HEK293 (cell line): ENCODE results near the gene TLCD3B.

ENCODE experiments used
- CTCF ChIA-PET: fragments of 350-600 bp; formaldehyde crosslinking; extraction: SDS; loops from one replicate; lab custom pipeline; 2021; ENCODE audit warnings: antibody characterized with exemption; lab: Yijun Ruan, JAX
- POLR2A ChIA-PET: fragments of 300-600 bp; formaldehyde crosslinking; extraction: SDS; loops from one replicate; lab custom pipeline; 2020; ENCODE audit warnings: antibody characterized with exemption, inconsistent platforms; lab: Yijun Ruan, JAX
- H3K27ac ChIP-seq: fragments of 200-500 bp; sonication (Bioruptor generic); 2 replicates; pipeline ENCODE4 v1.5.1; 2014; ENCODE audit warnings: low read depth, low read length, control low read depth, inconsistent platforms; ENCODE audit errors: extremely low read depth
- H3K36me3 ChIP-seq, 2 experiments: fragments of 200-500 bp in 1 of 2; sonication (Bioruptor generic) in 1 of 2; 1 replicate in 1 of 2; 2 replicates in 1 of 2; pipeline ENCODE4 v1.5.1; 2014 to 2017; ENCODE audit warnings: inconsistent platforms in 2 of 2, low read length in 2 of 2; ENCODE audit not compliant: control insufficient read depth in 2 of 2, insufficient read depth in 1 of 2
- H3K4me1 ChIP-seq: fragments of 200-500 bp; sonication (Bioruptor generic); 2 replicates; pipeline ENCODE4 v1.5.1; 2014; ENCODE audit warnings: mild to moderate bottlenecking, low read length, inconsistent platforms; ENCODE audit not compliant: control insufficient read depth, insufficient read depth
- H3K4me3 ChIP-seq: 2 replicates; pipeline ENCODE4 v1.5.1; 2011; ENCODE audit warnings: low read depth, mild to moderate bottlenecking, control low read depth, low read length, moderate library complexity
- H3K9me3 ChIP-seq: fragments of 200-500 bp; sonication (Bioruptor generic); 2 replicates; pipeline ENCODE4 v1.5.1; 2014; ENCODE audit warnings: low read depth, low read length, inconsistent platforms; ENCODE audit not compliant: control insufficient read depth, insufficient read depth
- FEZF1 ChIP-seq: fragments of 450-650 bp; formaldehyde crosslinking; IDR thresholded peaks from 2 replicates; pipeline ENCODE4 v1.5.1; 2016; ENCODE audit warnings: missing biosample characterization, missing genetic modification characterization
- HOXC10 ChIP-seq: sonication (generic); formaldehyde crosslinking; IDR thresholded peaks from 2 replicates; pipeline ENCODE4 v1.8.1; 2023; ENCODE audit warnings: mild to moderate bottlenecking, missing genetic modification reagents
- KLF1 ChIP-seq: fragments of 450-650 bp; formaldehyde crosslinking; IDR thresholded peaks from 2 replicates; pipeline ENCODE4 v1.5.1; 2016; ENCODE audit warnings: missing biosample characterization, missing genetic modification characterization
- OSR2 ChIP-seq: fragments of 450-650 bp; formaldehyde crosslinking; IDR thresholded peaks from 2 replicates; pipeline ENCODE4 v1.5.1; 2016; ENCODE audit warnings: missing biosample characterization, missing genetic modification characterization
- SALL2 ChIP-seq: fragments of 450-650 bp; formaldehyde crosslinking; IDR thresholded peaks from 2 replicates; pipeline ENCODE4 v1.5.0; 2017; ENCODE audit warnings: missing biosample characterization, mild to moderate bottlenecking, missing genetic modification characterization, borderline replicate concordance
- YY1 ChIP-seq: fragments of 450-650 bp; formaldehyde crosslinking; IDR thresholded peaks from 2 replicates; pipeline ENCODE4 v1.5.1; 2018; ENCODE audit warnings: missing biosample characterization, missing genetic modification characterization
- ZBTB1 ChIP-seq: fragments of 450-650 bp; formaldehyde crosslinking; IDR thresholded peaks from 2 replicates; pipeline ENCODE4 v1.5.1; 2016; ENCODE audit warnings: missing biosample characterization, missing genetic modification characterization
- ZBTB17 ChIP-seq: fragments of 450-650 bp; formaldehyde crosslinking; IDR thresholded peaks from 2 replicates; pipeline ENCODE4 v1.5.1; 2016; ENCODE audit warnings: missing biosample characterization, missing genetic modification characterization
- ZBTB8A ChIP-seq: fragments of 450-650 bp; formaldehyde crosslinking; IDR thresholded peaks from 2 replicates; pipeline ENCODE4 v1.5.1; 2016; ENCODE audit warnings: missing biosample characterization, missing genetic modification characterization
- ZNF133 ChIP-seq: fragments of 450-650 bp; formaldehyde crosslinking; IDR thresholded peaks from 2 replicates; pipeline ENCODE4 v1.5.1; 2016; ENCODE audit warnings: missing biosample characterization, missing genetic modification characterization
- ZNF341 ChIP-seq: fragments of 450-650 bp; formaldehyde crosslinking; IDR thresholded peaks from 2 replicates; pipeline ENCODE4; 2016; ENCODE audit warnings: low read depth, missing biosample characterization, missing genetic modification characterization
- ZNF350 ChIP-seq: fragments of 450-650 bp; formaldehyde crosslinking; IDR thresholded peaks from 2 replicates; pipeline ENCODE4 v1.5.0; 2017; ENCODE audit warnings: missing biosample characterization, mild to moderate bottlenecking, missing genetic modification characterization
- ZNF354C ChIP-seq: fragments of 450-650 bp; formaldehyde crosslinking; IDR thresholded peaks from 2 replicates; pipeline ENCODE4 v1.5.1; 2016; ENCODE audit warnings: missing biosample characterization, missing genetic modification characterization, low read depth, borderline replicate concordance
- ZNF48 ChIP-seq: fragments of 450-650 bp; formaldehyde crosslinking; IDR thresholded peaks from 2 replicates; pipeline ENCODE4 v1.5.1; 2016; ENCODE audit warnings: missing biosample characterization, missing genetic modification characterization
- ZNF571 ChIP-seq: fragments of 450-650 bp; formaldehyde crosslinking; IDR thresholded peaks from 2 replicates; pipeline ENCODE4 v1.5.0; 2017; ENCODE audit warnings: missing biosample characterization, missing genetic modification characterization
- ZNF600 ChIP-seq: fragments of 450-650 bp; formaldehyde crosslinking; IDR thresholded peaks from 2 replicates; pipeline ENCODE4 v1.5.1; 2016; ENCODE audit warnings: missing biosample characterization, missing genetic modification characterization
- ZSCAN30 ChIP-seq: fragments of 450-650 bp; IDR thresholded peaks from 2 replicates; pipeline ENCODE4 v1.5.1; 2018; ENCODE audit warnings: missing biosample characterization, mild to moderate bottlenecking, missing genetic modification characterization, moderate library complexity
- TF ChIP-seq, protein P1 (sequence below): fragments of 450-650 bp; formaldehyde crosslinking; IDR thresholded peaks from 2 replicates; pipeline ENCODE4 v1.5.1; 2016; ENCODE audit warnings: missing biosample characterization, missing genetic modification characterization
- TF ChIP-seq, protein P2 (sequence below): fragments of 450-650 bp; formaldehyde crosslinking; IDR thresholded peaks from 2 replicates; pipeline ENCODE4 v1.5.1; 2016; ENCODE audit warnings: missing biosample characterization, missing genetic modification characterization
- TF ChIP-seq, protein P3 (sequence below): fragments of 450-650 bp; formaldehyde crosslinking; IDR thresholded peaks from 2 replicates; pipeline ENCODE4 v1.5.1; 2017; ENCODE audit warnings: missing biosample characterization, missing genetic modification characterization
- TF ChIP-seq, protein P4 (sequence below): fragments of 450-650 bp; IDR thresholded peaks from 2 replicates; pipeline ENCODE4 v1.5.1; 2018; ENCODE audit warnings: missing biosample characterization, missing genetic modification characterization
- TF ChIP-seq, protein P5 (sequence below): fragments of 450-650 bp; formaldehyde crosslinking; IDR thresholded peaks from 2 replicates; pipeline ENCODE4 v1.5.1; 2016; ENCODE audit warnings: missing biosample characterization, missing genetic modification characterization

TLCD3B gene

DNA sequence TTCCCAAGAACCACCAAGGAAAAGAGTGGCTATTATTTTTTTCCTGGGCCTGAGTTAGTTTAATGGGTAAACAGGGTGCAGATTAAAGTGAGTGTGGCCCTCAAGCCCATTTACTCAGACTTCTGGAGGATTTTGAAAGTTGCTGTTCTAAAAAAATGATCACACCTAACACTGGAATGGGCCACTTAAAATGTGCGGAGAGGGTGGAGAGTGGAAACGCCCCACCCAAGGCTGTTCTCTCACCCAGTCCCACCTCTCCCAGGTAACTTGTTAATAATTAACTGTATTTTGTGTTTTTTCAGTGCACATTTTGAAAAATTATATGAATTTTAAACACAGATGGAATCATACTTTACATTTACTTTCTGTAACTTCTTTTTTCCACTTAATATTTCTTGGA, 41.0 kb downstream of the TLCD3B start:
- Histone ChIP-seq H3K4me3 (no peak overlapping the region), H3K4me1 (no peaks in the 10 kb centered on the region; the same call in 1 of the 2 replicates), H3K27ac (0 out of 2 replicates have a peak overlapping the region, but pooled peaks have one; percentile 19), H3K36me3 (peaks cover 23 to 97% of the 10 kb centered on the region in 2 experiments), H3K9me3 (no peaks in the 10 kb centered on the region)
- TF ChIP-seq, protein P1, sequence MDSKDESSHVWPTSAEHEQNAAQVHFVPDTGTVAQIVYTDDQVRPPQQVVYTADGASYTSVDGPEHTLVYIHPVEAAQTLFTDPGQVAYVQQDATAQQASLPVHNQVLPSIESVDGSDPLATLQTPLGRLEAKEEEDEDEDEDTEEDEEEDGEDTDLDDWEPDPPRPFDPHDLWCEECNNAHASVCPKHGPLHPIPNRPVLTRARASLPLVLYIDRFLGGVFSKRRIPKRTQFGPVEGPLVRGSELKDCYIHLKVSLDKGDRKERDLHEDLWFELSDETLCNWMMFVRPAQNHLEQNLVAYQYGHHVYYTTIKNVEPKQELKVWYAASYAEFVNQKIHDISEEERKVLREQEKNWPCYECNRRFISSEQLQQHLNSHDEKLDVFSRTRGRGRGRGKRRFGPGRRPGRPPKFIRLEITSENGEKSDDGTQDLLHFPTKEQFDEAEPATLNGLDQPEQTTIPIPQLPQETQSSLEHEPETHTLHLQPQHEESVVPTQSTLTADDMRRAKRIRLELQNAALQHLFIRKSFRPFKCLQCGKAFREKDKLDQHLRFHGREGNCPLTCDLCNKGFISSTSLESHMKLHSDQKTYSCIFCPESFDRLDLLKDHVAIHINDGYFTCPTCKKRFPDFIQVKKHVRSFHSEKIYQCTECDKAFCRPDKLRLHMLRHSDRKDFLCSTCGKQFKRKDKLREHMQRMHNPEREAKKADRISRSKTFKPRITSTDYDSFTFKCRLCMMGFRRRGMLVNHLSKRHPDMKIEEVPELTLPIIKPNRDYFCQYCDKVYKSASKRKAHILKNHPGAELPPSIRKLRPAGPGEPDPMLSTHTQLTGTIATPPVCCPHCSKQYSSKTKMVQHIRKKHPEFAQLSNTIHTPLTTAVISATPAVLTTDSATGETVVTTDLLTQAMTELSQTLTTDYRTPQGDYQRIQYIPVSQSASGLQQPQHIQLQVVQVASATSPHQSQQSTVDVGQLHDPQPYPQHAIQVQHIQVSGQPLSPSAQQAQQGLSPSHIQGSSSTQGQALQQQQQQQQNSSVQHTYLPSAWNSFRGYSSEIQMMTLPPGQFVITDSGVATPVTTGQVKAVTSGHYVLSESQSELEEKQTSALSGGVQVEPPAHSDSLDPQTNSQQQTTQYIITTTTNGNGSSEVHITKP (tag by site-specific recombination), result 0 out of 2 replicates have a peak, but pooled peaks have one; percentile 13
- TF ChIP-seq KLF1 (tag by site-specific recombination) (peak; percentile 90), ZNF48 (tag by site-specific recombination) (no peak)
- POLR2A ChIA-PET, result interaction anchor here (1.2 to 1.9 kb wide), 2 partner anchors 16 to 28 kb away, joined by 4 to 7 read pairs; partner anchors contain the start of genes TAOK2 and TMEM219
- CTCF ChIA-PET, result interaction anchor here (0.5 kb wide), 1 partner anchor 49 kb away, joined by 3 read pairs; no protein-coding TSS in a partner anchor

DNA sequence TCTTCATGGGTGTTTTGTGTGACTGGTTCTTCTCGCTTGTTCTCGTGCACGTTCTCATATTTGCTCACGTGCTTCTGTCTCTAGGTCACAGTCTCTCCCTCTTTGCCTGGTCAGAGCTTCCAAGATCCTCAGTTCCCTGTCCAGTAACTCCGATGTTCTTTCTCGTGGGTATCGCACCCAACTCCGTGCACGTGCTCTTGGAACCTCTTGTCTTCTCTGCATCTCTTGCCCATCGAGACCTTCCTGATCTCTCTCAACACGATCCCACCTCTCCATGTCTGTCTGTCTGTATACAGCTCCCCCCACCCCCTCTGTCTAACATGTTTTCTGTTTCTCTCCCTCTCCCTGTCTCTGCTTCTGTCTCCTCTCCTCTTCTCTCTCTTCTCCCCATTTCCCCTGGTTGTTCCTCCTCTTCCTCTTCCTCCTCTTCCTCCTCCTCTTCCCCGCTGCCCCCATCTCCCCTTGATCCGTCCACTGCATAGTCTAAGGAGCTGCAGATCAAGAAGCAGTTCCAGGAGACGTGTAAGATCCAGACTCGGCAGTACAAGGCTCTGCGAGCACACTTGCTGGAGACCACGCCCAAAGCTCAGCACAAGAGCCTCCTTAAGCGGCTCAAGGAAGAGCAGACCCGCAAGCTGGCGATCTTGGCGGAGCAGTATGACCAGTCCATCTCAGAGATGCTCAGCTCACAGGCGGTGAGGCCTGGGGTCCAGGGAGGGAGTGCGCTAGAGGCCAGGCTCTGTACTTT, 41.8 kb downstream of the TLCD3B start:
- H3K9me3 ChIP-seq, result no peaks in the 10 kb centered on the region
- H3K4me3 ChIP-seq, result no peak overlapping the region
- H3K27ac ChIP-seq, result peak overlapping the region; percentile 19; the same call in 1 of the 2 replicates
- peaks cover 25 to 100% of the 10 kb centered on the region in 2 experiments for H3K36me3 ChIP-seq
- ChIA-PET CTCF (interaction anchor here (0.5 to 1.8 kb wide), 7 partner anchors 13 to 420 kb away, joined by 3 to 6 read pairs (median 3); no protein-coding TSS in a partner anchor), POLR2A (interaction anchor here (1.0 to 2.9 kb wide), 4 partner anchors 11 to 64 kb away, joined by 3 to 7 read pairs (median 4); partner anchors contain the start of genes KCTD13 and TMEM219)
- H3K4me1 ChIP-seq, result no peaks in the 10 kb centered on the region
- TF ChIP-seq, protein P2, sequence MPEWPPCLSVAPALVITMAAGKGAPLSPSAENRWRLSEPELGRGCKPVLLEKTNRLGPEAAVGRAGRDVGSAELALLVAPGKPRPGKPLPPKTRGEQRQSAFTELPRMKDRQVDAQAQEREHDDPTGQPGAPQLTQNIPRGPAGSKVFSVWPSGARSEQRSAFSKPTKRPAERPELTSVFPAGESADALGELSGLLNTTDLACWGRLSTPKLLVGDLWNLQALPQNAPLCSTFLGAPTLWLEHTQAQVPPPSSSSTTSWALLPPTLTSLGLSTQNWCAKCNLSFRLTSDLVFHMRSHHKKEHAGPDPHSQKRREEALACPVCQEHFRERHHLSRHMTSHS (tag by site-specific recombination), result no peak
- TF ChIP-seq ZNF350 (tag by site-specific recombination) (no peak), ZSCAN30 (tag by site-specific recombination) (no peak), ZBTB17 (peak; percentile 87), ZNF341 (tag by site-specific recombination) (no peak), FEZF1 (tag by site-specific recombination) (no peak), ZNF571 (tag by site-specific recombination) (no peak), ZBTB1 (no peak), YY1 (tag by site-specific recombination) (no peak), ZNF354C (no peak), SALL2 (tag by site-specific recombination) (no peak), ZNF600 (tag by site-specific recombination) (peak; percentile 91), ZNF133 (tag by site-specific recombination) (no peak), HOXC10 (no peak), ZBTB8A (tag by site-specific recombination) (no peak), OSR2 (tag by site-specific recombination) (no peak)
- TF ChIP-seq, protein P3, sequence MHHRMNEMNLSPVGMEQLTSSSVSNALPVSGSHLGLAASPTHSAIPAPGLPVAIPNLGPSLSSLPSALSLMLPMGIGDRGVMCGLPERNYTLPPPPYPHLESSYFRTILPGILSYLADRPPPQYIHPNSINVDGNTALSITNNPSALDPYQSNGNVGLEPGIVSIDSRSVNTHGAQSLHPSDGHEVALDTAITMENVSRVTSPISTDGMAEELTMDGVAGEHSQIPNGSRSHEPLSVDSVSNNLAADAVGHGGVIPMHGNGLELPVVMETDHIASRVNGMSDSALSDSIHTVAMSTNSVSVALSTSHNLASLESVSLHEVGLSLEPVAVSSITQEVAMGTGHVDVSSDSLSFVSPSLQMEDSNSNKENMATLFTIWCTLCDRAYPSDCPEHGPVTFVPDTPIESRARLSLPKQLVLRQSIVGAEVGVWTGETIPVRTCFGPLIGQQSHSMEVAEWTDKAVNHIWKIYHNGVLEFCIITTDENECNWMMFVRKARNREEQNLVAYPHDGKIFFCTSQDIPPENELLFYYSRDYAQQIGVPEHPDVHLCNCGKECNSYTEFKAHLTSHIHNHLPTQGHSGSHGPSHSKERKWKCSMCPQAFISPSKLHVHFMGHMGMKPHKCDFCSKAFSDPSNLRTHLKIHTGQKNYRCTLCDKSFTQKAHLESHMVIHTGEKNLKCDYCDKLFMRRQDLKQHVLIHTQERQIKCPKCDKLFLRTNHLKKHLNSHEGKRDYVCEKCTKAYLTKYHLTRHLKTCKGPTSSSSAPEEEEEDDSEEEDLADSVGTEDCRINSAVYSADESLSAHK, result no peak
- TF ChIP-seq, protein P4, sequence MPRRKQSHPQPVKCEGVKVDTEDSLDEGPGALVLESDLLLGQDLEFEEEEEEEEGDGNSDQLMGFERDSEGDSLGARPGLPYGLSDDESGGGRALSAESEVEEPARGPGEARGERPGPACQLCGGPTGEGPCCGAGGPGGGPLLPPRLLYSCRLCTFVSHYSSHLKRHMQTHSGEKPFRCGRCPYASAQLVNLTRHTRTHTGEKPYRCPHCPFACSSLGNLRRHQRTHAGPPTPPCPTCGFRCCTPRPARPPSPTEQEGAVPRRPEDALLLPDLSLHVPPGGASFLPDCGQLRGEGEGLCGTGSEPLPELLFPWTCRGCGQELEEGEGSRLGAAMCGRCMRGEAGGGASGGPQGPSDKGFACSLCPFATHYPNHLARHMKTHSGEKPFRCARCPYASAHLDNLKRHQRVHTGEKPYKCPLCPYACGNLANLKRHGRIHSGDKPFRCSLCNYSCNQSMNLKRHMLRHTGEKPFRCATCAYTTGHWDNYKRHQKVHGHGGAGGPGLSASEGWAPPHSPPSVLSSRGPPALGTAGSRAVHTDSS (tag by site-specific recombination), result peak; percentile 90
- TF ChIP-seq, protein P5, sequence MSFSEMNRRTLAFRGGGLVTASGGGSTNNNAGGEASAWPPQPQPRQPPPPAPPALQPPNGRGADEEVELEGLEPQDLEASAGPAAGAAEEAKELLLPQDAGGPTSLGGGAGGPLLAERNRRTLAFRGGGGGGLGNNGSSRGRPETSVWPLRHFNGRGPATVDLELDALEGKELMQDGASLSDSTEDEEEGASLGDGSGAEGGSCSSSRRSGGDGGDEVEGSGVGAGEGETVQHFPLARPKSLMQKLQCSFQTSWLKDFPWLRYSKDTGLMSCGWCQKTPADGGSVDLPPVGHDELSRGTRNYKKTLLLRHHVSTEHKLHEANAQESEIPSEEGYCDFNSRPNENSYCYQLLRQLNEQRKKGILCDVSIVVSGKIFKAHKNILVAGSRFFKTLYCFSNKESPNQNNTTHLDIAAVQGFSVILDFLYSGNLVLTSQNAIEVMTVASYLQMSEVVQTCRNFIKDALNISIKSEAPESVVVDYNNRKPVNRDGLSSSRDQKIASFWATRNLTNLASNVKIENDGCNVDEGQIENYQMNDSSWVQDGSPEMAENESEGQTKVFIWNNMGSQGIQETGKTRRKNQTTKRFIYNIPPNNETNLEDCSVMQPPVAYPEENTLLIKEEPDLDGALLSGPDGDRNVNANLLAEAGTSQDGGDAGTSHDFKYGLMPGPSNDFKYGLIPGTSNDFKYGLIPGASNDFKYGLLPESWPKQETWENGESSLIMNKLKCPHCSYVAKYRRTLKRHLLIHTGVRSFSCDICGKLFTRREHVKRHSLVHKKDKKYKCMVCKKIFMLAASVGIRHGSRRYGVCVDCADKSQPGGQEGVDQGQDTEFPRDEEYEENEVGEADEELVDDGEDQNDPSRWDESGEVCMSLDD (tag by site-specific recombination), result no peak
